Left ventricle myocardium superior (tissue), 1 donor: ENCODE data around the gene PBX1. TPM values are rescaled to one million over a fixed set of nuclear protein-coding genes. Genes with fewer than 3 reads are reported as not detected.
A peak's percentile ranks its signal among the peaks of the same experiment; 100 is the strongest.

Experiments
- ATAC-seq: fragments of 200-7000 bp; cut with Tn5 transposase; one replicate; pipeline ENCODE4 v1.9.1; 2020; ENCODE audit warnings: mild to moderate bottlenecking, moderate library complexity
- DNase-seq: peaks from one replicate; pipeline ENCODE4 v3.0.0-alpha.2; 2020
- intact Hi-C: fragments of 100-400 bp; cut with micrococcal nuclease; formaldehyde crosslinking; loops from one replicate; pipeline ENCODE4 v1.11.0; 2022
- total RNA-seq: library from RNA; stranded (reverse); fragmentation: NEBNext Ultra II Directional; extraction: Animal tissue kit (Norgen Biotek cat#: 25700); gene quantifications from one replicate; pipeline ENCODE4 v1.2.1, GENCODE V29; 2021
- donor health status: DM: no; HTN: yes; CAD: no; lungs with severe emphysema.

PBX1 gene
- total RNA-seq, 1 donor from 2014 or later: 69.6 TPM

DNA sequence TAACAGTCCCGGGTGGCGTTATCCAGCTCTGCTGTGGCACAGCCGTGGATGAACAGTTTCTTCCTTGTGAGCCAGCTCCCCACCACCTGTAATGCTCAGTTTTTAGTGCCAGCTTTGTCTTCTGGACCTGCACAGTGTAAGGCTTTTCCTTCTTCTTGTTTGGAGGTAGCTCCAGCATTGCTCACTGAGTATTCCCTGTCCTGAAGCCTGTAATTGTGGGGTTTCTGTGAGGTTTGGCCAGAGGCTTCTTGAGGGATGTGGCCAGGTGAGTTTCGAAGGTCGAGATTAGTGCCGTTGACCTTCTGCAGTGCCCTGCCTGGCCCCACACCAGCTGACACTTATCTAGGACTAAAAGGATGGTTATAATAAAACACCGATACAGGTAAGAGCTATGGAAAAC lies 75.0 kb downstream of the PBX1 start:
- intact Hi-C loops: loop anchor here (10.0 kb wide), 1 partner anchor 71 kb away; no protein-coding TSS in a partner anchor
- no peak for ATAC-seq
- DNase-seq: no peak

GRCh38 chr1:164635059-164635802 lies 76.2 kb downstream of the PBX1 start:
- no peak for ATAC-seq
- intact Hi-C loops: loop anchor here (10.0 kb wide), 1 partner anchor 70 kb away; no protein-coding TSS in a partner anchor
- DNase-seq: no peak

- intact Hi-C loops: loop anchor here (10.0 kb wide), 1 partner anchor 69 kb away; no protein-coding TSS in a partner anchor
- ATAC-seq: no peak
Measured at GRCh38 chr1:164635803-164636731, 77.1 kb downstream of the PBX1 start.

DNA sequence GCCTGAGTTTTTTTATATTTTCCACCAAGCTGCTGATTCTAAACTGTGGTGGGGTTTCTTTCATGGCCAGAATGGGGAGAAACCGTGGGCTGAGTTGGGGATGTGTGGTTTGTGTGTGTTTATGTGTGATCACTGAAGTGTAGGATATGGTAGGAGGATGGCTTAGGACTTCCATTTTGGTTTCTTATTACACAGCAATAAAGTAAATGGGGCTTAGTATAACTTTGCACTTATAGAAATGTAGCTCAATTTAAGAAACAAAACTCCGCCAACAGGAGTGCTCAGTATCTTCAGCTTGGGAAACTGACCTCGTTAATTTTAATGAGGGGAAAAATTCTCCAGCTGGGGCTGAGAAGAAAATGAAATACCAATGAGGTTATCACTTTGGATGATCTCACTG lies 77.8 kb downstream of the PBX1 start:
- no peak for ATAC-seq
- intact Hi-C loops: loop anchor here (10.0 kb wide), 1 partner anchor 68 kb away; no protein-coding TSS in a partner anchor

More at GRCh38 chr1:164635803-164636731, 77.1 kb downstream of the PBX1 start:
- DNase-seq: no peak

GRCh38 chr1:164637461-164638375 lies 78.7 kb downstream of the PBX1 start:
- peak; percentile 72 for DNase-seq
- intact Hi-C loops: loop anchor here (10.0 kb wide), 1 partner anchor 67 kb away; no protein-coding TSS in a partner anchor
- peak; percentile 73 for ATAC-seq

More for the DNA sequence above, 77.8 kb downstream of the PBX1 start:
- no peak for DNase-seq

- DNase-seq: peak; percentile 35
- peak; percentile 82 for ATAC-seq
- intact Hi-C loops: loop anchor here (10.0 kb wide), 1 partner anchor 66 kb away; no protein-coding TSS in a partner anchor
Measured at GRCh38 chr1:164638492-164639202, 79.7 kb downstream of the PBX1 start.

GRCh38 chr1:164640686-164641352 lies 81.8 kb downstream of the PBX1 start:
- DNase-seq (peak; percentile 60), ATAC-seq (peak; percentile 13)
- intact Hi-C loops: loop anchor here (10.0 kb wide), 1 partner anchor 144 kb away; no protein-coding TSS in a partner anchor

GRCh38 chr1:164641353-164641730 lies 82.4 kb downstream of the PBX1 start:
- DNase-seq (no peak), ATAC-seq (no peak)
- intact Hi-C loops: loop anchor here (10.0 kb wide), 1 partner anchor 143 kb away; no protein-coding TSS in a partner anchor

DNA sequence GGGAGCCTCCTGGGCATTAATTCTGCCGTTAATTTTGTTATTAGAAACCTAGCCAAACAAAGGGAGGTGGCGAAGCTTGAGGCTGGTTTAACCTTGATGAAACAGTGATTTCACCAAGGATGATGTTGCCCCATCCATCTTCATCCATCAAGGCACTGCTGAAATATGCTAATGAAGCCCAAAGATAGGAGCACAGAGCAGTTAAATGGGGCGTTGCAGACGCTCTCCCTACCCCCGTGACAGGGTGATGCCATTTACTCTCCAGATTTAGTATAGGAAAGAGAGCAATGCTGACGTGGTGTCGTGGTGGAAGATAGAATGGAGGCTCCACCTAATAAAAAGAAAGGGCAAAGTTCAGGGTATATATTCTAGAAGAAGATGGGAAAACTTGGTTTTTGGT lies 84.0 kb downstream of the PBX1 start:
- ATAC-seq (no peak), DNase-seq (no peak)
- intact Hi-C loops: loop anchor here (10.0 kb wide), 1 partner anchor 142 kb away; no protein-coding TSS in a partner anchor

DNA sequence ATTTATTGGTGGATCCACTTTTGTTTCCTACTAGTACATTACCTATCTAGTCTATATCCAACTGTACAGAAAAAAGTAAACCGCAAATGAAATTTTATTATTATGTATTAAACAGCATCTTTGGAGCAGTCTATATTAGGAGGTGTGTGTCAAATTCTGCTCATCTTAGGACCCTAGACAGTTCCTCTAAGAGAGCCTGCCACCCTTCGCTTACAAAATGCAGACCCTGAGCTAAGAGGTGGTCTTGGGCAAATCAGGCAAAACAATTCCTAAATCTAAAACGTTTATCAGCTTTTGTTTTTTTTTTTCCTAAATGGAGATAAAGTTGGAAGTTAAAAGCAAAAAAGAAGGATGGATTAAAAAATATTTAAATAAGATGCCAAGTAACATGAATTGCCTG lies 85.3 kb downstream of the PBX1 start:
- intact Hi-C loops: loop anchor here (10.0 kb wide), 1 partner anchor 141 kb away; no protein-coding TSS in a partner anchor
- DNase-seq (no peak), ATAC-seq (no peak)

GRCh38 chr1:164644774-164645644 lies 86.0 kb downstream of the PBX1 start:
- ATAC-seq (no peak), DNase-seq (no peak)
- intact Hi-C loops: loop anchor here (10.0 kb wide), 1 partner anchor 140 kb away; no protein-coding TSS in a partner anchor

- ATAC-seq (no peak), DNase-seq (no peak)
- intact Hi-C loops: loop anchor here (10.0 kb wide), 1 partner anchor 139 kb away; no protein-coding TSS in a partner anchor
Measured at GRCh38 chr1:164645921-164646320, 86.9 kb downstream of the PBX1 start.

GRCh38 chr1:164647211-164647610 lies 88.2 kb downstream of the PBX1 start:
- intact Hi-C loops: loop anchor here (10.0 kb wide), 1 partner anchor 138 kb away; no protein-coding TSS in a partner anchor
- ATAC-seq (no peak), DNase-seq (no peak)

GRCh38 chr1:164648636-164649035 lies 89.7 kb downstream of the PBX1 start:
- ATAC-seq (no peak), DNase-seq (no peak)
- intact Hi-C loops: loop anchor here (10.0 kb wide), 1 partner anchor 136 kb away; no protein-coding TSS in a partner anchor

GRCh38 chr1:164649146-164649545 lies 90.2 kb downstream of the PBX1 start:
- intact Hi-C loops: loop anchor here (10.0 kb wide), 1 partner anchor 136 kb away; no protein-coding TSS in a partner anchor
- no peak for DNase-seq
- ATAC-seq: no peak

DNA sequence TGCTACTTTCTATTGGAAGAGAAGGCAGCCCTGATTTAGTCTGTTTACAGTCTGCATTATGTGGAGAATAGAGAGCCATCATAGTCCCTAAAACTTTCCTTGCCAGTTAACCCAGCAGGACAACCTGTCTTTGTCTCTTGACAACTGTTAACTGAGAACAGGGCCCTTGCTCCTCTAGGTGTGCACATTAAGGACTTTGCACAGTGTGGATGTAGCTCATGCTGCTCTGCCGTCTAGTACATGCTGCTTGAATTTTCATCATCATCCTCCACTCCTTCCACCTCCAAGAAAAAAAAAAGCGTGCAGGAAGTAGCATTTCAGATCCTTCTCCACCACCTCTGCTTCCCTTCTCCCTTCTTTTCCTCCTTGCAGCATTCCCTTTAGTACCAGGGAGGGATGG lies 91.5 kb downstream of the PBX1 start:
- DNase-seq: no peak
- intact Hi-C loops: no loop called here
- no peak for ATAC-seq
